Stomach smooth muscle (tissue), 2 donors: Measurements from ENCODE around the gene FBXO9.
"Not testable (repeated sequence)": the region's sequence is repeated elsewhere in the genome, so short reads cannot be mapped to it uniquely, and the experiment has no call there.

Experiments used
- H3K27ac ChIP-seq: one replicate; pipeline ENCODE4 v1.7.0; 2013; ENCODE audit warnings: mild to moderate bottlenecking, low read length, inconsistent platforms
- H3K27me3 ChIP-seq, 2 donors: one replicate each; pipeline ENCODE4 v1.7.0; 2013; ENCODE audit warnings: low read length in 2 of 2; ENCODE audit not compliant: insufficient read depth in 2 of 2, control insufficient read depth in 1 of 2
- H3K36me3 ChIP-seq, 2 donors: one replicate each; pipeline ENCODE4 v1.7.0; 2013; ENCODE audit warnings: low read length in 2 of 2; ENCODE audit not compliant: control insufficient read depth in 2 of 2, insufficient read depth in 2 of 2
- H3K4me1 ChIP-seq: one replicate; pipeline ENCODE4 v1.7.0; 2013; ENCODE audit warnings: low read length; ENCODE audit not compliant: control insufficient read depth, insufficient read depth
- H3K4me3 ChIP-seq, 2 donors: one replicate each; pipeline ENCODE4 v1.7.0; 2013; ENCODE audit warnings: low read length in 2 of 2
- H3K9ac ChIP-seq, 2 donors: one replicate each; pipeline ENCODE4 v1.7.0; 2013; ENCODE audit warnings: low read length in 2 of 2, mild to moderate bottlenecking in 1 of 2
- H3K9me3 ChIP-seq, 2 donors: one replicate each; pipeline ENCODE4 v1.7.0; 2013; ENCODE audit warnings: low read length in 2 of 2; ENCODE audit not compliant: control insufficient read depth in 2 of 2
- donor health status: healthy.
- donor health status: Pancreatic carcinoma.

FBXO9 gene

DNA sequence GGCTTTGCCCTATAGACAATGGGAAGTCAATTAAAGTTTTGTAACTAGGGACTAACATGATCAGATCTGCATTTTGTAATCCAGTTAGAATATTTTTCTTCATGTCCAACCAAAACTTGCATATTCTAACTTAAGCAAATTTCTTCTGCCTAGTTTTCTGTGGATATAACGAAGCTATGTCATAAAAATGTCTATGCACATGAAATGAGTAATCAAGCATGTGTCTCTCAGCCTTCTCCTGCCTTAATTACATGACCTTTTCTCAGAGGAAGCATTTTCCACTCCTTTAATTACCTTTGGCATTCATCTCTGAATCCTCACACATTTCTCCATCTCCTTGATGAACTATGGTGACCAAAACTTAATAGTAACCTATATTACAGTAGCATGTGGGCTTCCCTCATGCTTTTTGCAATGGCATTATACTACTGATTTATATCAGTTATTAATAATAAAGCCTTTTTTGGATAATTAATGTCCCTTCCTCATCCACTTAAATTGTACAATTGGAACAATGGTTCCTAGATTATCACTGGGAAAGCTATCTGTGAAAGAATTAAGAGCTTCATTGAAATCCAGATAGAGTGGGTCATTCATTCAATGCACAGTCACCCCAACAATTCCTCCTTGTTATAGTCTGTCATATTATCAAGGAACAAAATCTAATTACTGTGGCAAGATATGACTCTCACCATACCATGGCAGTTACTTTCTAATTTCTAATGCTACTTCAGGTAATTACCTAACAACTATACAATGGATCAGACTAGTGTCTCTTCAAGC is 19.1 kb upstream of the FBXO9 start:
- peaks cover 15% of the 10 kb centered on the region for H3K4me1 ChIP-seq

DNA sequence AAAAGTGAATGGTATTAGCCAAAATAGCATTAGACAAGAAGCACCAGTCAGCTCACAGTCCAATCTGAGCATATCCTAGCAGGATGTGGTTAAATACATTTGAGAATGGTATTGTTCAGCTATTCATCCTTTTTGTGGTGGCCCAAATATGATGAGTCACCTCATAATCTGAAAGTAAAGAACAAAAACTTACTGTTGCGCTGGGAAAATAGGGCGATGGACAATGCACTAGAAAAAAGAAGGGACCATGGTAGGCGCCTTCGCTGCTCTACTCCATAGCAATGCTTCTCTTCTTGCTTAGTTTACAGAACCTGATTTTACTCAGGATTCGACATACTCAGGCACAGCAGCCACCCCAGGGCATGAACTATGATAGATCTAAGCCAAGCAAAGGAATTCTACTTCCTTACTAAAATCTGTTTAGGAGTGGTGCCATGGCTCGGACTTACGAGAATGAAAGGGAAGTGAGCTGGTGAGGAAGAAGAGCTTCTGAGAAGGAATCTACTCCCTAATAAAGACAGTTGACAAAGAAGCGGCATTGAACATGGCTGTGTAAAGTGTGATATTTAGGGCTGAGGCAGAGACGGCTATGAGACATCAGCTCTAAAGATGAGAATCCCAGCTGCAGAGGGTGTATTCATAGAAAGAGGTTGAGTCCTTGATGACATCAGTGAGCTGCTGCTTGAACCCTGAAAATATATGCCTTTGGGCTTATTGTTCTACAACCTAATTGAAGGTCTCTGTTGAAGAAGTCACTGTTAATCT is 16.6 kb upstream of the FBXO9 start:
- Histone ChIP-seq H3K9ac (no peak overlapping the region), H3K9me3 (no peaks in the 10 kb centered on the region), H3K27me3 (no peaks in the 10 kb centered on the region), H3K4me1 (peaks cover 7% of the 10 kb centered on the region), H3K4me3 (no peak overlapping the region), H3K36me3 (peaks cover 0 to 8% of the 10 kb centered on the region in 2 donors), H3K27ac (no peak overlapping the region)

More for the DNA sequence above, 19.1 kb upstream of the FBXO9 start:
- Histone ChIP-seq H3K36me3 (peaks cover under 1 to 1% of the 10 kb centered on the region in 2 donors), H3K9me3 (no peaks in the 10 kb centered on the region), H3K27ac (no peak overlapping the region), H3K4me3 (no peak overlapping the region), H3K27me3 (no peaks in the 10 kb centered on the region), H3K9ac (no peak overlapping the region)

DNA sequence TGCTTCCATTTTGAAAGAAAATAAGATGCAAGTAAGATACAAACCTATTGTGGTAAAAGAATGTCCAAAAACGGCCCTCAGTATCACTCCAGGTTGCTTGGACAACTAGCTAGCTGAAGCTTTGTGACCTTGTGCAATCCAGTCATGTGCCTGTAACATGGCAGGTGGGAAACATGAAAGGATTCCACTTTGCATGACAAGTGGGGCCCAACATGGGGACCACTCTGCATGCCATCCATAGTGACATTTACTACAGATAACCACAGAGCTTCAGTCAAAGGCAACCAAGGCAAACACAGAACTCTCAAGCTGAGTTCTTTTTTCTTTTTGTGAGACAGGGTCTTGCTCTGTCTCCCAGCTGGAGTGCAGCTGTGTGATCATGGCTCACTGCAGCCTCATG is 15.8 kb upstream of the FBXO9 start:
- H3K9ac ChIP-seq, result no peak overlapping the region
- no peak overlapping the region for H3K27ac ChIP-seq
- peaks cover 2% of the 10 kb centered on the region for H3K4me1 ChIP-seq
- no peaks in the 10 kb centered on the region for H3K9me3 ChIP-seq
- H3K4me3 ChIP-seq, result no peak overlapping the region
- H3K27me3 ChIP-seq, result no peaks in the 10 kb centered on the region
- peaks cover 0 to 8% of the 10 kb centered on the region in 2 donors for H3K36me3 ChIP-seq

DNA sequence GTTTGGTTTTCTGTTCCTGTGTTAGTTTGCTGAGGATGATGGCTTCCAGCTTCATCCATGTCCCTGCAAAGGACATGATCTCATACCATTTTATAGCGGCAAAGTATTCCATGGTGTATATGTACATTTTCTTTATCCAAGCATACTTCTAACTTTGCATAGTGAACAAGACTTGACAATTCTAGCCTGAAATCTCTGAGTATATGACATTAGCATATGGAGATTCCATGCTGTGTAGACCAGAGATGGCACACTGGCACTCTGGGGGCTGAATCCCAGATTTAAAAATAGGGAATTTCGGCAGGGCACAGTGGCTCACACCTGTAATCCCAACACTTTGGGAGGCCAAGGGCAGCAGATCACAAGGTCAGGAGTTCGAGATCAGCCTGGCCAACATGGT is 13.1 kb upstream of the FBXO9 start:
- H3K4me3 ChIP-seq, H3K27ac ChIP-seq: not testable (repeated sequence)

DNA sequence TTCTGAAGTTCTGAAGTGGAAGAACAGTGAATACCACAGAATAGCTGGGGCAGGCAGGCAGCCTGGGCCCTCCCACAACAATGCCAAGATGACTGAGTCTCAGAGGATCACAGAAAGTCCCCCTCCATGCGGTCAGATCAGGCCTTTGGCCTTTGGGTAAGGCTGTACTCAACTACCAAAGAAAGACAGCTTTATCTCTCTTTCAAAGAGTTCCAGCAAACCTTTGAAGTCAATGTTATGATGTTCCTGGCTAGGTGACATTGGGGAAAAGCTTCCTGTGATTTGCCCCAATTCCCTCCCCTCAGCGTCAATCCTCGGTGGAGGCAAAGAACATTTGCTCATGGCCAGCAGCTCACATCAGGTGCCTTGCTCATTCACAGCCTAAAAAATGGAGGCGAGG is 10.7 kb upstream of the FBXO9 start:
- Histone ChIP-seq H3K9me3 (no peaks in the 10 kb centered on the region), H3K27me3 (no peaks in the 10 kb centered on the region), H3K4me3 (no peak overlapping the region), H3K27ac (no peak overlapping the region), H3K36me3 (peaks cover 0 to 8% of the 10 kb centered on the region in 2 donors), H3K9ac (no peak overlapping the region), H3K4me1 (peaks cover 23% of the 10 kb centered on the region)

More for the DNA sequence above, 13.1 kb upstream of the FBXO9 start:
- not testable (repeated sequence) for H3K9ac ChIP-seq, H3K4me1 ChIP-seq, H3K9me3 ChIP-seq, H3K36me3 ChIP-seq, H3K27me3 ChIP-seq

DNA sequence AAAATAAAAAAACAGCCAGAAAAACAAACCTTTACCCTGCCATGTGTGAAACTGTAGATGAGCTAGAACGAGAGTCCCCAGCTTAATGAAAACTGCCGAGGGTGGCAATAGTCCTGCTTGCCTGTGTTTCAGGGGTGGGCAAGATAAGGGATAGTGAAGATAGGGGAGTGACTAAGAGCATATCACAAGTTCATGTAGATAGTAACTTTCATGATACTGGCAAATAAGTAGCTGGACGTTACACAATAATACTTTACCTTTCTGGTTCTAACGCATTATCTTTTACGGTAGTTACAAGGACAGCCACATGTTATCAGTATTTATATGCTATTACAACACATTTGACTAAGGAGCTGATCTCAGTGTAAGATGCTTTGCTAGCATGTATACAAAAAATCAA is 9.3 kb upstream of the FBXO9 start:
- Histone ChIP-seq H3K4me1 (peaks cover 28% of the 10 kb centered on the region), H3K9me3 (no peaks in the 10 kb centered on the region), H3K9ac (no peak overlapping the region), H3K27ac (no peak overlapping the region), H3K36me3 (peaks cover 0 to 8% of the 10 kb centered on the region in 2 donors), H3K4me3 (no peak overlapping the region), H3K27me3 (no peaks in the 10 kb centered on the region)

DNA sequence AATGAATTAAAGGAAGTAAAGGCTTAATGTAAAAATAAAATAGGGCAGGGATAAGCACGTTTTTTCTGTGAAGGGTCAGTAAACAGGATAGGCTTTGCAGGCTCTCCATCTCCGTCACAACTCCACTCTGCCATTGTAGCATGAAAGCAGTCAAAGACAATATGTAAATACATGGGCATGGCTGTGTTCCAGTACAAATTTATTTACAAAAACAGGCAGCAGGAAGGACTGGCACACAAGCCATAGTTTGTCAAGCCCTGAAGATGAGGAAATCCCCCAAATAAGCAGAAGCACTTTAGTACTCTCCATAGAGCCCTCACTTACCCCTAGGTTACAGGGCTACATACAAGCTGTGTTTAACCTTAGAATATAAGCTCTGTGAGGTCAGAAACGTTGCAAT is 8.9 kb upstream of the FBXO9 start:
- H3K9ac ChIP-seq, result no peak overlapping the region
- no peak overlapping the region for H3K27ac ChIP-seq

DNA sequence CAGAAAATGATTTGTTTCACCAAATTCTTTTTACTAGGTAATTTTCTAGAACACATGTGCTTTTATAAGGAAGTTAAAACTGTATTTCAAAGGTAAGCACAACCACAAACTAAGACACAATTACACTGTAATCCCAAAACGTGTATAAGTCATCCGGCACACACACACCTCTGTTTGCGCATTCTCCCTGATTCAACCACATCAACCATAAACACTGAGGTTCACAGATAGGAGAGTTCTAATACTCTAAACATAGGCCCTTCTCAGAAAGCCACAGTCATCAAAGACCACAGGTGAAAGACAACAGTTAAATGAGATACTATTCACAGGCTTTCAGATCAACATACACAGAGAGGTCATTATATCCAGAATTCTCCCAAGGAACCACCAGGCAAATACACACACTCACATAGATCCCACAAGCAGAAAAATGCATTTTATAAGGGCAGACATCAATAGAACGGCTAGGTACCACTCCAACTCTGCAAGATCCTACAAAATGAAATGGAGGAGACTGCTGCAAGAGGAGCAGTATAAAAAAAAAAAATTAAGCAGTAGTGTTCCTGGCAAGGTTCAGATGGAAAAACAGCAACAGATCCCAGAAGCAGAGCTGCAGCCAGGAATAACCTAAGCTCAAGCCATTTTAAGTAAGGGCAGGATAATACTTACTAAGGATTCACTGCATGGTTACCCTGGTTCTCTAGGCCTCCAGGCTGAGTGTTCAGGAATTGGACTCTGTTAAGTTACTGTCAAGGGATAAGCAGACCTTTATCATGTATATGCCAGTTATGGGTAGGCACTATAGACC is 6.6 kb upstream of the FBXO9 start:
- peak overlapping the region; percentile 37 to 62 for H3K9ac ChIP-seq
- no peaks in the 10 kb centered on the region for H3K9me3 ChIP-seq
- H3K27me3 ChIP-seq, result no peaks in the 10 kb centered on the region
- peak overlapping the region; percentile 64 for H3K27ac ChIP-seq
- H3K4me3 ChIP-seq, result peak overlapping the region; percentile 68 to 86
- H3K36me3 ChIP-seq, result no peaks in the 10 kb centered on the region
- H3K4me1 ChIP-seq, result peaks cover 36% of the 10 kb centered on the region

More for the DNA sequence above, 8.9 kb upstream of the FBXO9 start:
- no peaks in the 10 kb centered on the region for H3K27me3 ChIP-seq
- peaks cover 0 to 8% of the 10 kb centered on the region in 2 donors for H3K36me3 ChIP-seq
- H3K9me3 ChIP-seq, result no peaks in the 10 kb centered on the region
- H3K4me1 ChIP-seq, result peaks cover 28% of the 10 kb centered on the region
- no peak overlapping the region for H3K4me3 ChIP-seq

DNA sequence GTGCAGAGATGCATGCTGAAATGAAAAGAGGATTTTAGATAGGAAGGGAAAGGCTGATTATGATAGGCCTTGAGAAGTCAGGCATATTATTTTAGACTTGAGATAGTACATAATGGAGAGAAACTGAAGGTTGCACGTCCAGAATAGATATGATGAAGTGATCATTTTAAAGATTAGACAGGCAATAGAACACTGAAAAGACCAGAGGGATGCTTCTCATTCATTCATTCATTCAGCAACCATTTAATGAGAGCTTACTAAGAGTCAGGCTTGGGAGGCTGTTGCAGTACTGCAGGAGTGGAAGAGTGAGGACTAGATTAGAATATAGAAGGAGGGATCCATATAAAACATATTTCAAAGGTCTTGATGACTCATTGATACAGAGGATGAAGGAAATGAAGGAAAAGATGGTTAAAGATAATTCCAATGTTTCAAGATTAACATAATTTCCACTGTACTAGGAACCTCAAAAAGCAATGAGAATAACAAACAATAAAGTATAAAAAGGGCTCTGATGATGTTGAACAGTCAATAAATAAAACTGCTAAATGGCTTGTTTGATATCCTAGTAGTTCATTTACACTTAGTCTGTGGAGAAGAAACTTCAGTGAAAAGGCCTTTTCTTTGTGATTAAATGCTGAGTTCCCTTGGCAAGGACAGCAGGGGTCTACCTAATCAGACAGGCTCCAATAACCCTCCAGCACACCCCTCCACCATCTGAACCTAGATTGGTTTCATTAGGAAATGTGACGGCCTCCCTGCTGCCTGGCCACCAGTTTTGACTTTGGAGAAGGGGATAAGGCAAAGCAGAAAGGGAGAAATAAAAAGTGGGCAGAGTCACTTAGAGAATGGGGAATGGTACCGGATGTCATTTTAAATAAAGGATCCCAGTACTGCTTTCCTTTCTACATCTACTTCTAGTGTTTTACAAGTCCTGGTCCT is 5.3 kb upstream of the FBXO9 start:
- H3K4me3 ChIP-seq, result peak overlapping the region; percentile 68 to 86
- no peaks in the 10 kb centered on the region for H3K9me3 ChIP-seq
- H3K27ac ChIP-seq, result peak overlapping the region; percentile 64
- peaks cover 36% of the 10 kb centered on the region for H3K4me1 ChIP-seq
- H3K36me3 ChIP-seq, result no peaks in the 10 kb centered on the region
- H3K27me3 ChIP-seq, result no peaks in the 10 kb centered on the region
- H3K9ac ChIP-seq, result peak overlapping the region; percentile 30 to 65

DNA sequence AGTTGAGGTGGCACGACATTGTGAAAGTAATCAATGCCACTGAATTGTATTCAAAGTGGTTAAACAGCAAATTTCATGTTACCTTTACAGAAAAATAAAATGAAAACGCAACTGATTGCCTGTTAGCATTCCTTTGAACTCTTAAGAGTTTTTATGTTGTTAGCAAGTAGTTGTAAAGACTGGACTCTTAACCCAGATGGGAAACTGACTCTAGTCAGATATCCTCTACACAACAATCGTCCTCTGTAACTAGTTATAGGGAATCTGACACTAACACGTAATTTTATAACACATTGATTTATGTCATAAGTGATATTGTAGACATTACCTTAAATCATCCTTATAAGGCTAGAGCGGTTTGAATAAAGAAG is 3.0 kb upstream of the FBXO9 start:
- peak overlapping the region; percentile 89 for H3K27ac ChIP-seq
- H3K9ac ChIP-seq, result peak overlapping the region; percentile 65 to 80
- peaks cover 36% of the 10 kb centered on the region for H3K4me1 ChIP-seq
- peak overlapping the region; percentile 68 to 86 for H3K4me3 ChIP-seq
- no peaks in the 10 kb centered on the region for H3K36me3 ChIP-seq
- H3K27me3 ChIP-seq, result no peaks in the 10 kb centered on the region
- H3K9me3 ChIP-seq, result no peaks in the 10 kb centered on the region
